SJSA1 (cell line): ENCODE results near the gene GCK. TPM values are rescaled to one million over a fixed set of nuclear protein-coding genes. Genes with fewer than 3 reads are reported as not detected.

Experiments used
- DNase-seq, 2 experiments: peaks; one replicate each; pipeline ENCODE4 v3.0.0-alpha.2; 2015 to 2020; ENCODE audit warnings: low spot score in 2 of 2, low read depth in 1 of 2
- H3K27ac ChIP-seq: fragments of 250-450 bp; sonication (Bioruptor Pico); 2 replicates; pipeline ENCODE4 v1.5.1; 2020; ENCODE audit warnings: mild to moderate bottlenecking, moderate library complexity
- H3K27me3 ChIP-seq: fragments of 250-450 bp; sonication (Bioruptor Pico); replicated peaks from 2 replicates; pipeline ENCODE4 v1.5.1; 2020; ENCODE audit warnings: mild to moderate bottlenecking, moderate library complexity
- H3K36me3 ChIP-seq: fragments of 250-450 bp; sonication (Bioruptor Pico); 2 replicates; pipeline ENCODE4 v1.5.1; 2020; ENCODE audit warnings: mild to moderate bottlenecking
- H3K4me1 ChIP-seq: fragments of 250-450 bp; sonication (Bioruptor Pico); replicated peaks from 2 replicates; pipeline ENCODE4 v1.6.1; 2021; ENCODE audit warnings: mild to moderate bottlenecking
- H3K4me3 ChIP-seq: fragments of 250-450 bp; sonication (Bioruptor Pico); 2 replicates; pipeline ENCODE4 v1.5.1; 2020; ENCODE audit warnings: mild to moderate bottlenecking
- H3K9me3 ChIP-seq: fragments of 250-450 bp; sonication (Bioruptor Pico); replicated peaks from 2 replicates; pipeline ENCODE4 v1.5.1; 2020; ENCODE audit warnings: mild to moderate bottlenecking
- total RNA-seq: library from RNA; depleted of rRNA; stranded (reverse); fragments of >200 nt; shearing (Covaris generic); gene quantifications from 2 replicates; pipeline ENCODE4 v1.2.3, GENCODE V29; 2014

Gene GCK
- total RNA-seq, 1 experiment from 2014 or later: 0.13 TPM

- no peaks in the 10 kb centered on the region for H3K36me3 ChIP-seq
- no peak overlapping the region for H3K27ac ChIP-seq
- no peaks in the 10 kb centered on the region for H3K9me3 ChIP-seq
- peaks cover 7% of the 10 kb centered on the region for H3K4me1 ChIP-seq
- no peak overlapping the region for H3K4me3 ChIP-seq
- peak in 1 of 2 experiments; percentile 37 for DNase-seq
- H3K27me3 ChIP-seq: no peaks in the 10 kb centered on the region
These were observed 39.4 kb downstream of the GCK start for GRCh38 chr7:44149571-44150465.

DNA sequence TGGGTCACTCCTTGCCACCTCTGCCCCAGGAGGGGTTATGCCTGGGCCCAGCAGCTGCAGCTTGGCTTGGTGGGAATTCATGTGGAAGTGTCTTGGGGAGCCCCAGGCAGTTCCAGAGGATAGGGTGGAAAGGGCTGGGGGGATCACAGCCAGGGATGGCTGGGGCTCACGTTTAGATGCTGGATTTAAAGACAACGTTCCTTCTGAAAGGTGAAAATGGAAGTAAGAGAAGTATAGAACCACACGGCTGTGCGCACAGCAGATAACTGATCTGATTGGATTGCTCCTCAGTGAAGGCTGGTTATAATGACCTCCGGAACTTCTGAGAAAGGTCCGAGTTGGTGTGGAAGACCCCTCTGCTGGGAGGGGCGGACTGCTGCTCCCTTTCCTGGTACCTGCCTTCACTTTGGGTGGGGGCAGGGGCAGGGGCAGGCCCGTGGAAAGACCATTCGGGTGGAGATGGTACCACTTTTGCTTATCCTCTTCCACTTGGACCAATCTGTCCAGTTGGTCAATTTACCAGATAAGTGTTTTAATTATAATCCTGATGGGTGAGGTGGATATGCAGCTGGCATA is 40.2 kb downstream of the GCK start:
- Histone ChIP-seq H3K27me3 (no peaks in the 10 kb centered on the region), H3K4me1 (peaks cover 7% of the 10 kb centered on the region), H3K9me3 (no peaks in the 10 kb centered on the region), H3K4me3 (no peak overlapping the region), H3K36me3 (no peaks in the 10 kb centered on the region), H3K27ac (no peak overlapping the region)
- DNase-seq: no peak

DNA sequence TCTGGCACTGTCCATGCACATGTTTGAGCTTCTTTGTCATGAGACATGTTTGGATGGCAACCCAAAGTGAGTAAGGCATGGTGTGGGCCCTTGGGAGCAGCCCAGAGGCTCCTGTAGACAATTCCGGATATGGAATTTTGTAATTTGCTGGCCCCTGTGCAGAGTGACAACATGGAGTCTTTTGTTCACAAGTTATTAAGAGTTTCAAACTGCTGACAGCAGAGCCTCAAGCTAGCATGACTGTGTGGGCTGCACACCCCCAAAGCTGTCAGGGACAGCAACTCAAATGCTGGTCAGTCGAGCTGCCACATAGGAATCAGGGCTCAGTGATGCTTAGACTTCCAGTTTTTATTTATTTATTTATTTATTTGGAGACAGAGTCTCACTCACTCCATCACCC is 41.1 kb downstream of the GCK start:
- Histone ChIP-seq H3K4me3 (no peak overlapping the region), H3K9me3 (no peaks in the 10 kb centered on the region), H3K4me1 (peaks cover 7% of the 10 kb centered on the region), H3K36me3 (no peaks in the 10 kb centered on the region), H3K27ac (no peak overlapping the region), H3K27me3 (peaks cover 4% of the 10 kb centered on the region; the same call in 1 of the 2 replicates)
- DNase-seq: no peak

- H3K27ac ChIP-seq: no peak overlapping the region
- DNase-seq: no peak
- H3K4me3 ChIP-seq: no peak overlapping the region
- peaks cover 7% of the 10 kb centered on the region for H3K4me1 ChIP-seq
- peaks cover 5% of the 10 kb centered on the region; the same call in 1 of the 2 replicates for H3K27me3 ChIP-seq
- H3K9me3 ChIP-seq: no peaks in the 10 kb centered on the region
- no peaks in the 10 kb centered on the region for H3K36me3 ChIP-seq
These were observed 41.9 kb downstream of the GCK start for GRCh38 chr7:44147026-44147991.

GRCh38 chr7:44145969-44146911 is 43.0 kb downstream of the GCK start:
- no peaks in the 10 kb centered on the region for H3K36me3 ChIP-seq
- DNase-seq: peak in 1 of 2 experiments; percentile 83

DNA sequence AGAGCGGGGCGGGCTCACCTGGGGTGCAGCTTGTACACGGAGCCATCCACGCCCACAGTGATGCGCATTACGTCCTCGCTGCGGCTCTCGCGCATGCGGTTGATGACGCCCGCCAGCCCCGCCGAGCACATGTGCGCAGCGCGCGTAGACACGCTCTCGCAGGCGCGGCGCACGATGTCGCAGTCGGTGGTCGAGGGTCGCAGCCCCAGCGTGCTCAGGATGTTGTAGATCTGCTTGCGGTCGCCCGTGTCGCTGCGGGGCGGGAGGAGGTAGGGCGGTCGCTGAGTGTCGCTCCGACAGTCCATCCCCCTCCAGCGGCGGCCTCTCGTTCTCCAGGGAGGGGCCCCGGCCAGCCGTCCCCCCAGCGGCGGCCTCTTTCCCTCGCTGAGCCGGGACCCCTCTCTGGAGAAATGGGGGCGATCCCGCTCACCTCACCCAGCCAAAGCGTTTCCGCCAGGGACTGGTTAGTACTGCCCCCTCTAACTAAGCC is 43.7 kb downstream of the GCK start:
- no peak for DNase-seq
- Histone ChIP-seq H3K36me3 (no peaks in the 10 kb centered on the region), H3K27me3 (peaks cover 5% of the 10 kb centered on the region; the same call in 1 of the 2 replicates), H3K9me3 (no peaks in the 10 kb centered on the region), H3K4me1 (peaks cover 7% of the 10 kb centered on the region), H3K27ac (no peak overlapping the region), H3K4me3 (peak overlapping the region; percentile 29)

More at GRCh38 chr7:44145969-44146911, 43.0 kb downstream of the GCK start:
- H3K27me3 ChIP-seq: peaks cover 5% of the 10 kb centered on the region; the same call in 1 of the 2 replicates
- H3K27ac ChIP-seq: no peak overlapping the region
- H3K4me3 ChIP-seq: peak overlapping the region; percentile 29
- peaks cover 7% of the 10 kb centered on the region for H3K4me1 ChIP-seq
- no peaks in the 10 kb centered on the region for H3K9me3 ChIP-seq

- Histone ChIP-seq H3K4me3 (no peak overlapping the region), H3K9me3 (no peaks in the 10 kb centered on the region), H3K36me3 (no peaks in the 10 kb centered on the region), H3K27ac (no peak overlapping the region), H3K27me3 (peaks cover 5% of the 10 kb centered on the region; the same call in 1 of the 2 replicates), H3K4me1 (peaks cover 7% of the 10 kb centered on the region)
- no peak for DNase-seq
These were observed 44.2 kb downstream of the GCK start for GRCh38 chr7:44144968-44145478.

- peaks cover 7% of the 10 kb centered on the region for H3K4me1 ChIP-seq
- no peak overlapping the region for H3K4me3 ChIP-seq
- no peak overlapping the region for H3K27ac ChIP-seq
- H3K9me3 ChIP-seq: no peaks in the 10 kb centered on the region
- no peak for DNase-seq
- H3K27me3 ChIP-seq: peaks cover 5% of the 10 kb centered on the region; the same call in 1 of the 2 replicates
- H3K36me3 ChIP-seq: no peaks in the 10 kb centered on the region
These were observed 44.7 kb downstream of the GCK start for GRCh38 chr7:44144426-44144967.

DNA sequence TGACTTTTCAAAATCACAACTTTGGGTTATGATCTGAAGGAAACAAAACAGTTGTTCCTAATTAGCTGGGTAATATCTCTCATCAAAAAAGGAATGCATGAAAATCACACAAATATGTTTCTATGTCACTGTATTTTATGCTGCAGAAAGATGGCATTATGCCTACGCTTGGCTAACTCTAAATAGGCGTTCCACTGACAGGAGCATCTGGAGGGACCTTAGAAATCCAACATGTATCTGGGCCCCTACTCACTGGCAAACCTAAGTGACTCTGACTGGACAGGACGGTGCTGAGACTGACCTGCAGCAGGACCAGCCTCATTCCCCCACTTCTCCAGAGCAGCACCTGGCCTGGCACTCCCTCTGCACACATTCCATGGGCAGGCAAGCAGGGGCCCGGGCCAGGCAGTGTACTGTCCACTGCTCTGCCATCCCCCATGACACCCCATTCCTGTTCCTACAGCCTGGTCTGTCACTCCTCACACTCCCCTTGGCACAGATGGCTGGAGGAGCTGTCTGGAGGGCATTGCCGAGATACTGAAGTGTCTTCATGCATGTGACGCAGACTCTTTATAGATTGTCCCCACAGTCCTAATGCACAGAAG is 45.5 kb downstream of the GCK start:
- DNase-seq: no peak
- no peak overlapping the region for H3K27ac ChIP-seq
- H3K4me3 ChIP-seq: no peak overlapping the region
- peaks cover 5% of the 10 kb centered on the region; the same call in 1 of the 2 replicates for H3K27me3 ChIP-seq
- H3K4me1 ChIP-seq: peaks cover 7% of the 10 kb centered on the region
- no peaks in the 10 kb centered on the region for H3K36me3 ChIP-seq
- no peaks in the 10 kb centered on the region for H3K9me3 ChIP-seq

DNA sequence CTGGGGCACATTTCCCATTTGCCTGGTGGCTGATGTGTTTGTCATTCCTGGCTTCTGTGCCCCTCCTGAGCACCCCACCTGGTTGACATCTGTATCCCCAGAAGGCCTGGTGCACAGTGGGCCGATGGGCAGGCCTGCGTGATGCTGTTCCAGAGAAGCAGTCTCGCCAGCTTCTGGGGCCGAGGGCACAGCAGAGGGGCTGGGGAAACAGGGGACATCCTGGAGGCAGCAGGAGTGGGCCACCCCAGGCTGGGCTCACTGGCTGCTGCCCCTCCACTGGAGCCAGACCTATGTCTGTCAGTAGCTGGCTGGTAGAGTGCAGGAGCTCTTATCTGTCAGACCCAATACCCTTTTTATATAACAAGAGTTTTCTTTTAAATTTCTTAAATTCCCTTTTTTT is 47.2 kb downstream of the GCK start:
- no peak for DNase-seq
- H3K27me3 ChIP-seq: peaks cover 5% of the 10 kb centered on the region; the same call in 1 of the 2 replicates
- H3K36me3 ChIP-seq: no peaks in the 10 kb centered on the region

DNA sequence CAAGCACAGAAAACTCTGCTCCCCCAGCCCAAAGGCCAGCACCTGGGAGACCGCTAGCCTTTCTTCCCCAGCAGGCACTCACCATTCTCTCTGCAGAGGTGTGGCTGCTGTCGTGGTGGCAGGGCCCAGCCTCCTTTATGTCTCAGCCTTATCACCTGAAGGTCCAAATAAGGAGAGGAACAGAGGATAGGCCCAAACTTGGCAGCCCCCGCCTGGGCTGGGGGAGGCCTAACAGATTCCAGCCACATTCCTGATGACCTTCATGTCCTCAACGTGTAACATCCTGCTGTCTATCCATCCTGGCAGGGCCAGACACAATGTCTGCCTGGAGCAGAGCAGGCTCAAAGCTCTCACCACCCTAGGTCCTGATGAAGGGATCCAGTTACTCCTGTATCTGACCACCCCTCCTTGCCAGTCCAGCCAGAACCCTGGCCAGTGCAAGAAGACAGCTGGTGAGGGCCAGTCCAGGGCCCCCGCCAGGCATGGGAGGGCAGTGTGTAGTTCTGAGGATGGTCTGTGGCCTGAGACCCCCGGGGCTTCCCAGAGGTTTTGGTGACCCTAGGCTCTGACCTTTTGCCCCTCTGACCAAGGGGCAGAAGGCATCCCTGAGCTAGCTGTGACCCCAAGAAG is 47.9 kb downstream of the GCK start, which contains the start of gene MYL7:
MYL7 (minus strand) TSS at position 112 of the 630 bp plus-strand sequence; CDS start at position 85, 27 bp downstream.
- DNase-seq: no peak
- peaks cover 5% of the 10 kb centered on the region; the same call in 1 of the 2 replicates for H3K27me3 ChIP-seq
- H3K9me3 ChIP-seq: no peaks in the 10 kb centered on the region
- H3K4me1 ChIP-seq: peaks cover 7% of the 10 kb centered on the region
- H3K36me3 ChIP-seq: no peaks in the 10 kb centered on the region
- H3K4me3 ChIP-seq: no peak within 1 kb of the TSS
- H3K27ac ChIP-seq: no peak within 1 kb of the TSS

More for the DNA sequence above, 47.2 kb downstream of the GCK start:
- H3K9me3 ChIP-seq: no peaks in the 10 kb centered on the region
- peaks cover 7% of the 10 kb centered on the region for H3K4me1 ChIP-seq
- no peak overlapping the region for H3K4me3 ChIP-seq
- no peak overlapping the region for H3K27ac ChIP-seq
